Neural cell (in vitro differentiated cells): ENCODE results near the gene OR4D11.
"Not testable (repeated sequence)": the region's sequence is repeated elsewhere in the genome, so short reads cannot be mapped to it uniquely, and the experiment has no call there.

Experiments used
- EP300 ChIP-seq: fragments of 450-650 bp; conservative IDR thresholded peaks from 2 replicates; pipeline ENCODE4 v1.6.1; 2014; ENCODE audit warnings: antibody characterized with exemption, mild to moderate bottlenecking, moderate library complexity; ENCODE audit not compliant: poor library complexity, severe bottlenecking
- EZH2 ChIP-seq: fragments of 200-600, 300-800 bp; shearing (Covaris generic), sonication (generic); IDR thresholded peaks from 2 replicates; pipeline ENCODE4 v1.6.1; 2014; ENCODE audit warnings: antibody characterized with exemption, low read length, borderline replicate concordance, mild to moderate bottlenecking; ENCODE audit not compliant: insufficient read depth, poor library complexity, severe bottlenecking
- MXI1 ChIP-seq: fragments of 450-650 bp; conservative IDR thresholded peaks from 2 replicates; pipeline ENCODE4 v1.6.1; 2014; ENCODE audit warnings: antibody characterized with exemption, mild to moderate bottlenecking; ENCODE audit not compliant: poor library complexity, severe bottlenecking
- POLR2AphosphoS5 ChIP-seq: IDR thresholded peaks from 2 replicates; pipeline ENCODE4 v1.6.1; 2012
- RAD21 ChIP-seq: fragments of 450-650 bp; conservative IDR thresholded peaks from 2 replicates; pipeline ENCODE4 v1.6.1; 2014; ENCODE audit warnings: antibody characterized with exemption, mild to moderate bottlenecking, moderate library complexity
- SMC3 ChIP-seq: fragments of 450-650 bp; conservative IDR thresholded peaks from 2 replicates; pipeline ENCODE4 v1.6.1; 2014; ENCODE audit warnings: antibody characterized with exemption, mild to moderate bottlenecking, moderate library complexity; ENCODE audit not compliant: poor library complexity
- TAF1 ChIP-seq: IDR thresholded peaks from 2 replicates; pipeline ENCODE4 v1.6.1; 2012; ENCODE audit warnings: low read depth
- TF ChIP-seq, protein P1 (sequence below): fragments of 450-650 bp; IDR thresholded peaks from 2 replicates; pipeline ENCODE4 v1.5.1; 2014; ENCODE audit warnings: antibody characterized with exemption, mild to moderate bottlenecking, moderate library complexity; ENCODE audit not compliant: poor library complexity, severe bottlenecking
- TF ChIP-seq, protein P2 (sequence below): IDR thresholded peaks from 2 replicates; pipeline ENCODE4 v1.6.1; 2012; ENCODE audit warnings: borderline replicate concordance

DNA sequence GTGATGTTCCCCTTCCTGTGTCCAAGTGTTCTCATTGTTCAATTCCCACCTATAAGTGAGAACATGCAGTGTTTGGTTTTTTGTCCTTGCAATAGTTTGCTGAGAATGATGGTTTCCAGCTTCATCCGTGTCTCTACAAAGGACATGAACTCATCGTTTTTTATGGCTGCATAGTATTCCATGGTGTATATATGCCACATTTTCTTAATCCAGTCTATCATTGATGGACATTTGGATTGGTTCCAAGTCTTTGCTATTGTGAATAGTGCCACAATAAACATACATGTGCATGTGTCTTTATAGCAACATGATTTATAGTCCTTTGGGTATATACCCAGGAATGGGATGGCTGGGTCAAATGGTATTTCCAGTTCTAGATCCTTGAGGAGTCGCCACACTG is 40.3 kb downstream of the OR4D11 start:
- TF ChIP-seq EP300, POLR2AphosphoS5, EZH2, SMC3, TAF1, RAD21, MXI1: not testable (repeated sequence)
- TF ChIP-seq, protein P1, sequence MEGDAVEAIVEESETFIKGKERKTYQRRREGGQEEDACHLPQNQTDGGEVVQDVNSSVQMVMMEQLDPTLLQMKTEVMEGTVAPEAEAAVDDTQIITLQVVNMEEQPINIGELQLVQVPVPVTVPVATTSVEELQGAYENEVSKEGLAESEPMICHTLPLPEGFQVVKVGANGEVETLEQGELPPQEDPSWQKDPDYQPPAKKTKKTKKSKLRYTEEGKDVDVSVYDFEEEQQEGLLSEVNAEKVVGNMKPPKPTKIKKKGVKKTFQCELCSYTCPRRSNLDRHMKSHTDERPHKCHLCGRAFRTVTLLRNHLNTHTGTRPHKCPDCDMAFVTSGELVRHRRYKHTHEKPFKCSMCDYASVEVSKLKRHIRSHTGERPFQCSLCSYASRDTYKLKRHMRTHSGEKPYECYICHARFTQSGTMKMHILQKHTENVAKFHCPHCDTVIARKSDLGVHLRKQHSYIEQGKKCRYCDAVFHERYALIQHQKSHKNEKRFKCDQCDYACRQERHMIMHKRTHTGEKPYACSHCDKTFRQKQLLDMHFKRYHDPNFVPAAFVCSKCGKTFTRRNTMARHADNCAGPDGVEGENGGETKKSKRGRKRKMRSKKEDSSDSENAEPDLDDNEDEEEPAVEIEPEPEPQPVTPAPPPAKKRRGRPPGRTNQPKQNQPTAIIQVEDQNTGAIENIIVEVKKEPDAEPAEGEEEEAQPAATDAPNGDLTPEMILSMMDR, result not testable (repeated sequence)
- TF ChIP-seq, protein P2, sequence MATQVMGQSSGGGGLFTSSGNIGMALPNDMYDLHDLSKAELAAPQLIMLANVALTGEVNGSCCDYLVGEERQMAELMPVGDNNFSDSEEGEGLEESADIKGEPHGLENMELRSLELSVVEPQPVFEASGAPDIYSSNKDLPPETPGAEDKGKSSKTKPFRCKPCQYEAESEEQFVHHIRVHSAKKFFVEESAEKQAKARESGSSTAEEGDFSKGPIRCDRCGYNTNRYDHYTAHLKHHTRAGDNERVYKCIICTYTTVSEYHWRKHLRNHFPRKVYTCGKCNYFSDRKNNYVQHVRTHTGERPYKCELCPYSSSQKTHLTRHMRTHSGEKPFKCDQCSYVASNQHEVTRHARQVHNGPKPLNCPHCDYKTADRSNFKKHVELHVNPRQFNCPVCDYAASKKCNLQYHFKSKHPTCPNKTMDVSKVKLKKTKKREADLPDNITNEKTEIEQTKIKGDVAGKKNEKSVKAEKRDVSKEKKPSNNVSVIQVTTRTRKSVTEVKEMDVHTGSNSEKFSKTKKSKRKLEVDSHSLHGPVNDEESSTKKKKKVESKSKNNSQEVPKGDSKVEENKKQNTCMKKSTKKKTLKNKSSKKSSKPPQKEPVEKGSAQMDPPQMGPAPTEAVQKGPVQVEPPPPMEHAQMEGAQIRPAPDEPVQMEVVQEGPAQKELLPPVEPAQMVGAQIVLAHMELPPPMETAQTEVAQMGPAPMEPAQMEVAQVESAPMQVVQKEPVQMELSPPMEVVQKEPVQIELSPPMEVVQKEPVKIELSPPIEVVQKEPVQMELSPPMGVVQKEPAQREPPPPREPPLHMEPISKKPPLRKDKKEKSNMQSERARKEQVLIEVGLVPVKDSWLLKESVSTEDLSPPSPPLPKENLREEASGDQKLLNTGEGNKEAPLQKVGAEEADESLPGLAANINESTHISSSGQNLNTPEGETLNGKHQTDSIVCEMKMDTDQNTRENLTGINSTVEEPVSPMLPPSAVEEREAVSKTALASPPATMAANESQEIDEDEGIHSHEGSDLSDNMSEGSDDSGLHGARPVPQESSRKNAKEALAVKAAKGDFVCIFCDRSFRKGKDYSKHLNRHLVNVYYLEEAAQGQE, result not testable (repeated sequence)
